Ishikawa (cell line): ENCODE measurements around the gene CYP2S1.

Experiments used
- CEBPB ChIP-seq: IDR thresholded peaks from 2 replicates; pipeline ENCODE4 v1.6.1; 2012
- CREB1 ChIP-seq: IDR thresholded peaks from 2 replicates; pipeline ENCODE4 v1.6.1; 2012; ENCODE audit warnings: low read depth
- EGR1 ChIP-seq: IDR thresholded peaks from 2 replicates; pipeline ENCODE4 v1.6.1; 2012
- EP300 ChIP-seq: IDR thresholded peaks from 2 replicates; pipeline ENCODE4 v1.6.1; 2012; ENCODE audit warnings: borderline replicate concordance
- FOXM1 ChIP-seq: IDR thresholded peaks from 2 replicates; pipeline ENCODE4 v1.6.1; 2012; ENCODE audit warnings: low read depth, borderline replicate concordance
- MAX ChIP-seq: IDR thresholded peaks from 2 replicates; pipeline ENCODE4 v1.6.1; 2012
- NFIC ChIP-seq: IDR thresholded peaks from 2 replicates; pipeline ENCODE4 v1.6.1; 2012
- RAD21 ChIP-seq: IDR thresholded peaks from 2 replicates; pipeline ENCODE4 v1.6.1; 2012; ENCODE audit warnings: low read depth
- TAF1 ChIP-seq: IDR thresholded peaks from 2 replicates; pipeline ENCODE4 v1.6.1; 2012; ENCODE audit warnings: low read depth, mild to moderate bottlenecking
- TCF12 ChIP-seq: IDR thresholded peaks from 2 replicates; pipeline ENCODE4 v1.6.1; 2012; ENCODE audit warnings: low read depth
- TEAD4 ChIP-seq: IDR thresholded peaks from 2 replicates; pipeline ENCODE4 v1.6.1; 2012
- YY1 ChIP-seq: IDR thresholded peaks from 2 replicates; pipeline ENCODE4 v1.6.1; 2012; ENCODE audit warnings: low read depth
- ZBTB7A ChIP-seq: IDR thresholded peaks from 2 replicates; pipeline ENCODE4 v1.6.1; 2012; ENCODE audit warnings: low read depth
- TF ChIP-seq, protein P1 (sequence below): IDR thresholded peaks from 2 replicates; pipeline ENCODE4 v1.6.1; 2012
- TF ChIP-seq, protein P2 (sequence below): IDR thresholded peaks from 2 replicates; pipeline ENCODE4 v1.6.1; 2012; ENCODE audit warnings: low read depth, mild to moderate bottlenecking

CYP2S1 gene

GRCh38 chr19:41159881-41160280 is 33.1 kb upstream of the CYP2S1 start:
- TF ChIP-seq, protein P1, sequence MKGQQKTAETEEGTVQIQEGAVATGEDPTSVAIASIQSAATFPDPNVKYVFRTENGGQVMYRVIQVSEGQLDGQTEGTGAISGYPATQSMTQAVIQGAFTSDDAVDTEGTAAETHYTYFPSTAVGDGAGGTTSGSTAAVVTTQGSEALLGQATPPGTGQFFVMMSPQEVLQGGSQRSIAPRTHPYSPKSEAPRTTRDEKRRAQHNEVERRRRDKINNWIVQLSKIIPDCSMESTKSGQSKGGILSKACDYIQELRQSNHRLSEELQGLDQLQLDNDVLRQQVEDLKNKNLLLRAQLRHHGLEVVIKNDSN: no peak
- TF ChIP-seq ZBTB7A (no peak), TEAD4 (no peak), TCF12 (no peak), EGR1 (no peak), EP300 (no peak), FOXM1 (no peak), CEBPB (no peak), RAD21 (no peak), TAF1 (no peak), CREB1 (no peak), MAX (no peak), NFIC (no peak), YY1 (no peak)
- TF ChIP-seq, protein P2, sequence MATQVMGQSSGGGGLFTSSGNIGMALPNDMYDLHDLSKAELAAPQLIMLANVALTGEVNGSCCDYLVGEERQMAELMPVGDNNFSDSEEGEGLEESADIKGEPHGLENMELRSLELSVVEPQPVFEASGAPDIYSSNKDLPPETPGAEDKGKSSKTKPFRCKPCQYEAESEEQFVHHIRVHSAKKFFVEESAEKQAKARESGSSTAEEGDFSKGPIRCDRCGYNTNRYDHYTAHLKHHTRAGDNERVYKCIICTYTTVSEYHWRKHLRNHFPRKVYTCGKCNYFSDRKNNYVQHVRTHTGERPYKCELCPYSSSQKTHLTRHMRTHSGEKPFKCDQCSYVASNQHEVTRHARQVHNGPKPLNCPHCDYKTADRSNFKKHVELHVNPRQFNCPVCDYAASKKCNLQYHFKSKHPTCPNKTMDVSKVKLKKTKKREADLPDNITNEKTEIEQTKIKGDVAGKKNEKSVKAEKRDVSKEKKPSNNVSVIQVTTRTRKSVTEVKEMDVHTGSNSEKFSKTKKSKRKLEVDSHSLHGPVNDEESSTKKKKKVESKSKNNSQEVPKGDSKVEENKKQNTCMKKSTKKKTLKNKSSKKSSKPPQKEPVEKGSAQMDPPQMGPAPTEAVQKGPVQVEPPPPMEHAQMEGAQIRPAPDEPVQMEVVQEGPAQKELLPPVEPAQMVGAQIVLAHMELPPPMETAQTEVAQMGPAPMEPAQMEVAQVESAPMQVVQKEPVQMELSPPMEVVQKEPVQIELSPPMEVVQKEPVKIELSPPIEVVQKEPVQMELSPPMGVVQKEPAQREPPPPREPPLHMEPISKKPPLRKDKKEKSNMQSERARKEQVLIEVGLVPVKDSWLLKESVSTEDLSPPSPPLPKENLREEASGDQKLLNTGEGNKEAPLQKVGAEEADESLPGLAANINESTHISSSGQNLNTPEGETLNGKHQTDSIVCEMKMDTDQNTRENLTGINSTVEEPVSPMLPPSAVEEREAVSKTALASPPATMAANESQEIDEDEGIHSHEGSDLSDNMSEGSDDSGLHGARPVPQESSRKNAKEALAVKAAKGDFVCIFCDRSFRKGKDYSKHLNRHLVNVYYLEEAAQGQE: no peak

GRCh38 chr19:41161903-41162302 is 31.1 kb upstream of the CYP2S1 start:
- TF ChIP-seq ZBTB7A (no peak), TAF1 (no peak), MAX (no peak), YY1 (no peak), NFIC (no peak), EGR1 (no peak), CREB1 (no peak), EP300 (no peak), TEAD4 (no peak), RAD21 (no peak), CEBPB (no peak), TCF12 (no peak), FOXM1 (no peak)
- TF ChIP-seq, protein P1: no peak

DNA sequence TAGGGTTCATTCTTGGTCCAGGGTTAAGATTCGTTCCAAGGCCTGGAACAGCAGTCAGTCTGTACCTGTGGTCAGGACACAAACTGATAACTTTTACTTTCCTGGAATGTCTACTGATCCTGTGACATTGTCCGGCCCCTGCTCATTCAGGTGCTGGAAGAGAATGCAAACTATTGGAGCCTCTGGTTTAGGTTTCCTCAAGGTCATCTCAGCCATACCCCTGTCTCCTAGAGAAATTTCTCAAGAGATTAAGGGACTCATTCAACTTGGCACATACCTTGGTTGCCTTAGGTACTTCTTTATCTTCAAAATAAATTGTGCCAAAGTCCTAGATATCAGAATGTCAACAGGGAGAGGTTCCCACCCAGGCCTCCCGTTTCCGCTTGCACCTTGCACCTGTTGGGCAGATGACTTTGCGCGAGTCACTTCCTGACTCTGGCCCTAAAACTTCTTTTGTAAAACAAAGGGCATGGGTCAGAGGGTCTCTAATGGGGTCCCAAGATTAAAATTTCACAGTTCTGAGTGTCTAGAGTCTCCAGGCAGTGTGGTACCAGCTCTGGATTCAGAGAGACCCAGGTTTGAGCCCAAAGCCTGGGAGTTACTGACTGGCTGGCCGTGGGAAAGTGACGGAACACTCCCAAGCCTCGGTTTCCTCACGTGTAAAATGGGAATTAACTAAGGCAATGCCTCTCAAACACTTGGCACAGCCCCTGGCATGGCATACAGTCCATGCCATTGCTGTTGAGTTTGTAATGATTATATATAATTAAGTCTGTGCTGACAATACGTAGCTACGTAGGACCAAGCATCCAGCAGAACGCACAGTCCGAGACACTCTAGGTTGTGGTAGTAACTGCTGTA is 25.8 kb upstream of the CYP2S1 start:
- TF ChIP-seq, protein P2: no peak
- TF ChIP-seq EP300: no peak
- TF ChIP-seq RAD21: no peak
- TF ChIP-seq ZBTB7A: no peak
- TF ChIP-seq CEBPB: no peak
- no peak for TF ChIP-seq TAF1
- TF ChIP-seq TCF12: no peak

DNA sequence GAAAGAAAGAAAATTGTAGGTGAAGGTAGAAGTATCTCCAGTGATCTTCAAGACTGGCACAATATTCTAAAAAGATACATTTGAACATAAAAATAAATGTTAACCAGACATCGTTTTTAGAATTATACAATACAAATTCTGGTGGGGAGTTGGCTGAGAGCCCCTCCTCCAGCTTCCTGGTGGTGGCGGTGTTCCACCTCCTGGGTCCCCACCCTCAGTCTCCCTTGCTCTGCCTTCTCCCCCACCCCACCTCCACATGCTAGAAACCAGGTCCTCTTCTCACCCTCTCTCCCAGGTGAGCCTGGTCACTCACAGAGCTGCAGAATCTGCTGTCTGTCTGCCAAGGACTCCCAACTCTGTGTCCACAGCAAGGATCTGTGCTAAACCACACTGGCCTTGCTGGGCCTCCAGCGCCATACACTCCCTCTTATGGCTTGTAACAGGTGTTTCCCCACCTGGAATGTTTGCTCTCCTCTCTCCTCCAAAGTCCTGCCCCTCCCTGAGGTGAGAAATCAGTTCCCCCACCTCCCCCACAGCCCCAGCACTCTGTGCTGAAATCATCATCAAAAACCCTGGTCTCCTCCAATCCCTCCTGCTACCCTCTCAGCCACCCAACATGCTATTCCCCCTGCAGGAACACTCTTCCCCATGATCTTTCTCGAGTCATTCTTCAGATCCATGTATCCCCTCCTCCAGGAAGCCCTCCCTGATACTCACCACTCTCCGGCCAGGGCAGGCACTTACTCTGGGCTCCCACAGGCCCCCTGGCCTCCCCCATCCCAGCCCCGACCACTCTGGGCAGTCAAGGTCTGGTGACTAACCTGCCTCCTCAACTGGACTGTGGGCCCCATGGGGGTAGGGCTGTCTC is 20.5 kb upstream of the CYP2S1 start:
- no peak for TF ChIP-seq TEAD4
- TF ChIP-seq RAD21: no peak
- no peak for TF ChIP-seq NFIC
- TF ChIP-seq TCF12: no peak
- no peak for TF ChIP-seq CEBPB
- no peak for TF ChIP-seq FOXM1
- no peak for TF ChIP-seq TAF1
- TF ChIP-seq MAX: no peak
- no peak for TF ChIP-seq EGR1

- TF ChIP-seq CEBPB (no peak), ZBTB7A (no peak), FOXM1 (no peak), RAD21 (no peak), TCF12 (no peak), EGR1 (no peak), NFIC (no peak), CREB1 (no peak), EP300 (no peak), TAF1 (no peak), MAX (no peak), TEAD4 (no peak), YY1 (no peak)
- TF ChIP-seq, protein P1: no peak
- TF ChIP-seq, protein P2: no peak
These were observed 18.6 kb upstream of the CYP2S1 start for GRCh38 chr19:41174297-41174928.
